Neural cell (in vitro differentiated cells): Measurements from ENCODE around the gene CISD2.
"Not testable (repeated sequence)": the region's sequence is repeated elsewhere in the genome, so short reads cannot be mapped to it uniquely, and the experiment has no call there.

Source experiments
- EZH2 ChIP-seq: fragments of 200-600, 300-800 bp; shearing (Covaris generic), sonication (generic); IDR thresholded peaks from 2 replicates; pipeline ENCODE4 v1.6.1; 2014; ENCODE audit warnings: antibody characterized with exemption, low read length, borderline replicate concordance, mild to moderate bottlenecking; ENCODE audit not compliant: insufficient read depth, poor library complexity, severe bottlenecking
- TF ChIP-seq, protein P1 (sequence below): fragments of 450-650 bp; IDR thresholded peaks from 2 replicates; pipeline ENCODE4 v1.5.1; 2014; ENCODE audit warnings: antibody characterized with exemption, mild to moderate bottlenecking, moderate library complexity; ENCODE audit not compliant: poor library complexity, severe bottlenecking

DNA sequence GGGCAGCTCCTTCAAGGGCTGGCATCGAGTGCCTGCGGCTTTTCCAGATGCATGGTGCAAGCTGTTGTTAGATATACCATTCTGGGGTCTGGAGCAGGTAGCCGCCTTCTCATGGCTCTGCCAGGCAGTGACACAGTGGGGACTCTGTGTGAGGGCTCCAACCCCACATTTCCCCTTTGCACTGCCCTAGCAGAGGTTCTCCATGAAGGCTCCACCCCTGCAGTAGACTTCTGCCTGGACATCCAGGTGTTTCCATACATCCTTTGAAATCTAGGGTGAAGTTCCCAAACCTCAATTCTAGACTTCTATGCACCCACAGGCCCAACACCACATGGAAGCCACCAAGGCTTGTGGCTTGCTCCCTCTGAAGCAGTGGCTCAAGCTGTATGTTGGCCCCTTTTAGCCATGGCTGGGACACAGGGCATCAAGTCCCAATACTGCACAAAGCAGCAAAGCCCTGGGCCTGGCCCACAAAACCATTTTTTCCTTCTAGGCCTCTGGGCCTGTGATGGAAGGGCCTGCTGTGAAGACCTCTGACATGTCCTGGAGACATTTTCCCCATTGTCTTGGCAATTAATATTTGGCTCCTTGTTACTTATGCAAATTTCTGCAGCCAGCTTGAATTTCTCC lies 8.8 kb downstream of the CISD2 start:
- TF ChIP-seq, protein P1, sequence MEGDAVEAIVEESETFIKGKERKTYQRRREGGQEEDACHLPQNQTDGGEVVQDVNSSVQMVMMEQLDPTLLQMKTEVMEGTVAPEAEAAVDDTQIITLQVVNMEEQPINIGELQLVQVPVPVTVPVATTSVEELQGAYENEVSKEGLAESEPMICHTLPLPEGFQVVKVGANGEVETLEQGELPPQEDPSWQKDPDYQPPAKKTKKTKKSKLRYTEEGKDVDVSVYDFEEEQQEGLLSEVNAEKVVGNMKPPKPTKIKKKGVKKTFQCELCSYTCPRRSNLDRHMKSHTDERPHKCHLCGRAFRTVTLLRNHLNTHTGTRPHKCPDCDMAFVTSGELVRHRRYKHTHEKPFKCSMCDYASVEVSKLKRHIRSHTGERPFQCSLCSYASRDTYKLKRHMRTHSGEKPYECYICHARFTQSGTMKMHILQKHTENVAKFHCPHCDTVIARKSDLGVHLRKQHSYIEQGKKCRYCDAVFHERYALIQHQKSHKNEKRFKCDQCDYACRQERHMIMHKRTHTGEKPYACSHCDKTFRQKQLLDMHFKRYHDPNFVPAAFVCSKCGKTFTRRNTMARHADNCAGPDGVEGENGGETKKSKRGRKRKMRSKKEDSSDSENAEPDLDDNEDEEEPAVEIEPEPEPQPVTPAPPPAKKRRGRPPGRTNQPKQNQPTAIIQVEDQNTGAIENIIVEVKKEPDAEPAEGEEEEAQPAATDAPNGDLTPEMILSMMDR = not testable (repeated sequence)
- TF ChIP-seq EZH2 = not testable (repeated sequence)
